COLO829 (cell line): ENCODE results near the gene COMMD6.
A peak's percentile ranks its signal among the peaks of the same experiment; 100 is the strongest.

ENCODE experiments used
- DNase-seq: peaks from one replicate; pipeline ENCODE4 v3.0.0; 2012; ENCODE audit warnings: low spot score

The COMMD6 gene

GRCh38 chr13:75482070-75482819 is 55.4 kb downstream of the COMMD6 start, which contains the start of gene TBC1D4:
Gene TBC1D4, minus strand, starts transcription at chr13:75482169. Its CDS starts 402 bp downstream, at chr13:75481767.
- DNase-seq = peak; percentile 53

DNA sequence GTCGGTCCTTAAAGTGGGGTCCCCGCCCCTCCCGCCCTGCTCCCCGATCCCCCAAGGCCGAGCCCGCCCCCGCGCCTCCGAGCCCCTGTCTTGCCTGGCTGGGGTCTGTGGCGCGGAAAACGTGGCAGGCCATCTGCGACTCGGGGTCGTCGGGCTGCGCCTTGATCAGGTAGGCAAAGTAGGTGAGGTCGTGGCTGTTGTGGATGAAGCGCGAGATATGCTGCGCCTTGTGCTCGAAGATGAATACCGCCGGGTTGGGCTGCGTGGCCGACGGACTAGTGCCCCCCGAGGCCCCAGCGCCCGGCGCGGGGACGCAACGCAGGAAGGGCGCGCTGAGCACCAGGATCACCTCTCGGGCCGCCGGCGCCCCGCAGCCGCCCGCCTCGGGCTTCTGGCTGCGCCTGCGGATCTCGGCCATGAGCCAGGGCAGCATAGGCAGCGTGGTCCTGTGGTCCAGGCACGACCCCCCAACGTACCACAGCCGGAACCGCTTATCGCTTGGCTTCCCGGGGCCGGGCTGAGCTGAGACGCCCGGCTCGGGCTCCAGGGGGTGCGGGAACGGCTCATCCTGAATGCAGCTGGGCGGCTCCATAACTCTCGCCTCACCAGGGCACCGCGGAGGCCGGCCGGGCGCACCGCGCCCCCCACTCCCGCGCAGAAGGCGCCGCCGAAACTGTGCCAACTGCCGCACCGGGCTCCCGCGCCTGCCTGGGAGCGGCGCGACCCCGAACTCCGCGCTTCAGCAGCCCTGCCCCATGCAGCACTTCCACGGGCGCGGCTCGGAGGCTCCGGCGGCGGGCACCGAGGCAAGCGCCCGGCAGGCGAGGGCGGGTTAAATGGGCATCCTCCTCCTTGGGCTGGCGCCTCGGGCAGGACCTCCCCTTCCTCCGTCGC is 56.2 kb downstream of the COMMD6 start:
- no peak for DNase-seq

- no peak for DNase-seq
These were observed 56.9 kb downstream of the COMMD6 start for GRCh38 chr13:75480671-75481175.

- no peak for DNase-seq
These were observed 58.4 kb downstream of the COMMD6 start for GRCh38 chr13:75479102-75479740.

GRCh38 chr13:75478659-75479058 is 59.0 kb downstream of the COMMD6 start:
- DNase-seq = no peak
